Osteoblast (primary cell): ENCODE results near the gene ASMTL. TPM values are rescaled to one million over a fixed set of nuclear protein-coding genes. Genes with fewer than 3 reads are reported as not detected.

Experiments used
- DNase-seq: peaks from one replicate; pipeline ENCODE4 v3.0.0; 2011; ENCODE audit warnings: low spot score, mixed read lengths; ENCODE audit not compliant: insufficient read length; ENCODE audit errors: missing footprints
- H2AFZ ChIP-seq: 2 replicates; pipeline ENCODE4 v1.6.0; 2011; ENCODE audit warnings: mild to moderate bottlenecking, low read length
- H3K27ac ChIP-seq: 2 replicates; pipeline ENCODE4 v1.5.1; 2011; ENCODE audit warnings: mild to moderate bottlenecking, low read depth, low read length, moderate library complexity
- H3K27me3 ChIP-seq: 2 replicates; pipeline ENCODE4 v1.6.0; 2012; ENCODE audit warnings: mild to moderate bottlenecking, control low read depth, inconsistent platforms, low read length, moderate library complexity; ENCODE audit not compliant: insufficient read depth
- H3K36me3 ChIP-seq: 2 replicates; pipeline ENCODE4 v1.5.1; 2011; ENCODE audit warnings: mild to moderate bottlenecking, low read length, control low read depth, moderate library complexity; ENCODE audit not compliant: insufficient read depth
- H3K4me1 ChIP-seq: 2 replicates; pipeline ENCODE4 v1.5.1; 2011; ENCODE audit warnings: mild to moderate bottlenecking, low read length, control low read depth, moderate library complexity; ENCODE audit not compliant: insufficient read depth
- H3K4me2 ChIP-seq: 2 replicates; pipeline ENCODE4 v1.6.0; 2011; ENCODE audit warnings: mild to moderate bottlenecking, low read length; ENCODE audit not compliant: insufficient read depth
- H3K4me3 ChIP-seq: fragments of 200-600 bp; sonication (generic); 3 replicates; pipeline ENCODE4 v1.5.1; 2012; ENCODE audit warnings: mild to moderate bottlenecking, low read length, inconsistent platforms; ENCODE audit not compliant: insufficient read depth
- H3K79me2 ChIP-seq: 2 replicates; pipeline ENCODE4 v1.6.0; 2012; ENCODE audit warnings: mild to moderate bottlenecking, low read length, control low read depth, inconsistent platforms; ENCODE audit not compliant: insufficient read depth
- H3K9me3 ChIP-seq: 2 replicates; pipeline ENCODE4 v1.5.1; 2011; ENCODE audit warnings: low read depth, low read length, control low read depth
- H4K20me1 ChIP-seq: 2 replicates; pipeline ENCODE4 v1.6.0; 2012; ENCODE audit warnings: mild to moderate bottlenecking, low read length, control low read depth; ENCODE audit not compliant: insufficient read depth
- CTCF ChIP-seq: IDR thresholded peaks from 2 replicates; pipeline ENCODE4 v1.5.1; 2011; ENCODE audit warnings: mild to moderate bottlenecking, low read depth, low read length, moderate library complexity; ENCODE audit errors: extremely low read depth
- total RNA-seq: library from RNA; depleted of rRNA; stranded (reverse); fragments of >200 nt; gene quantifications from 2 replicates; pipeline ENCODE4 v1.2.3, GENCODE V29; 2012

ASMTL gene
- total RNA-seq, 1 donor: 24.6 TPM

DNA sequence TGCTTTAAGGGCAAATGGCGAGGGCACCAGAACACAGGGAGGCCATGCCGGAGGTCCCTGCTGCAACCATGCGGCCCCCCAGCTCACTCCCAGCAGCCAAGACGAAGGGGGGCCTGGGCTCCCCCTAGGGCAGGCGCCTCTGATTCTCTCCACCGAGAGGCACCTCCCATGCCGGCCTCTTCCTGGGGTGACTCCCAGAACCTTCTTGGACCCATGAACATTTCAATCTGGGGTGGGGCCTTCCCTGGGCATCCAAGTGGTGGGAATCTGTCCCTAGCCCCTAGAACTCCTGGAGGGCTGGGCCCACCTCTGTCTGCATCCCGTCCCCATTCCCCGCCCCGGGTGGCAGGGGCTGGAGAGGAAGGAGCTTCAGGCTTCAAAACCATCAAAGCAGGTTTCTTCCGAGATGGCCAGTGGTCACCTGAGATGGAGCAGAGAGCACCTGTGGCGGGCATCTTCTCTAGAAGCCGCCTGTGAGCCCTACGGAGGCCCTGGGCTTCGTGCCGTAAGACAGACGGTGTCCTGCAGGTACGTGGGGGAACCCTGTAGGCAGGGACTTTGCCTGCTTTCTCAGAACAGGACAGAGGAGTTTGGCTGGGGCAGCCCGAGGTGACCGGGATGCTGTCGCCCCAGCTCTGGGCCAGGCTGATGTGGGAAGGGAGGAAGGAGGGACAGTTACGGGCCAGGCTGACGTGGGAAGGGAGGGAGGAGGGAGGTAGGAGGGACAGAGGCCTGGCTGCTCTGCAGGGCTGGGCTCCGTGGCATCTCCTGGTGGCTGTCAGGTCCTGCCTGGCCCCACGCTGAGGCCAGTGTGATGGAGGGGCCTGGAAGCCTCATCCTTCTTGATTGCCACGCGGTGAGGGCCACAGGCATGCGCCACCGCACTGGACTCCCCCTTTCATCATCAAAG lies 54.0 kb downstream of the ASMTL start:
- Histone ChIP-seq H3K36me3 (peaks cover 15% of the 10 kb centered on the region), H3K4me2 (no peak overlapping the region), H3K27me3 (no peaks in the 10 kb centered on the region), H3K4me1 (peaks cover 18% of the 10 kb centered on the region), H3K9me3 (no peaks in the 10 kb centered on the region), H3K27ac (no peak overlapping the region), H4K20me1 (peaks cover 20% of the 10 kb centered on the region), H3K79me2 (peaks cover 13% of the 10 kb centered on the region), H2AFZ (no peak overlapping the region), H3K4me3 (no peak overlapping the region)
- peak; percentile 48 for DNase-seq
- no peak for TF ChIP-seq CTCF

DNA sequence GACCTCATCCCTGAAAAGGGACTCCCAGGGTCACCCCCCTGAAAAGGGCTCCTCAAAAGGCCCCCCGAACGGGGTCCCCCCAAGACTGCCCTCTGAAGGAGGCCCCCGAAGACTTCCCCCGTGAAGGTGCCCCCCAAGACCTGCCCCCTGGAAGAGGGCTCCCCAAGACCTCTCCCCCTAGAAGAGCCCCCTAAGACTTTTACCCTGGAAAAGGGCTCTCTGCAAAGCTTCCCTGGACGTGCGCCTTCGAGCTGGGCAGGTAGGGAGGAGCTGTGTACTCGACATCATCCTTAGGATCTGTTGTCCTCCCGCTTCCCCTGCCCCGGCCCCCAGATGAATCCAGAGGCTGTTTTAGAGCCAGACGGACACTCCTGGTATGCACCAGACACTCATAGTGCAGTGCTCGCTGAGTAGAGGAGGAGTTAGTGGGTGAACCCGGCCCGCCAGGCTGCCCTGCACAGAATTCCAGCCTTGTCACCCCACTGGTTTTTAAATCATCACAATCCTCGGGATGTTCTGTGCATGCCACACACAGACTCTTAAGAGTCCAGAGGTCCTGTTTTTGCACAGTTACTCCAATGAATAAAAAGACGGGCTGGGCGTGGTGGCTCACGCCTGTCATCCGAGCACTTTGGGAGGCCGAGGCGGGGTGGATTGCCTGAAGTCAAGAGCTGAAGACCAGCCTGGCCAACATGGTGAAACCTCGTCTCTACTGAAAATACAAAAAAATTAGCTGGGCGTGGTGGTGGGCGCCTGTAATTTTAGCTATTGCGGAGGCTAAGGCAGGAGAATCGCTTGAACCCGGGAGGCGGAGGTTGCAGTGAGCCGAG lies 55.1 kb downstream of the ASMTL start:
- DNase-seq: no peak
- no peak for TF ChIP-seq CTCF

DNA sequence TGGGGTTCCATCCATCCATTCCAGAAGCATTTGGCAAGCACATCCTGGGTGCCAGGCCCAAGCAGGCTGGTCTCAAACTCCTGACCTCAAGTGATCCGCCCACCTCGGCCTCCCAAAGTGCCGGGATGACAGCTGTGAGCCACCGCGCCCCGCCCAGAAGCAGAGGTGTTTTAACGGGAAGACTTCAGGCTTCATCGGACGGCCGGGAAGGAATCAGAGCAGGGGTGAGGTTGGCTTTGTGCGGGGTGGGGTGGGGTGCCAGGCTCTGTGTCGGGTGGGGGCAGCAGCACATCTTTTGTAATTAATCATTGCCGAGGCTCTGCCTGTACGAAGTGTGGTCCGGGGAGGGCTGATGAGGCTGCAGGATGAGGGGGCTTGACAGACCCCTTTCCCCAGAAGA lies 55.7 kb downstream of the ASMTL start:
- no peak for TF ChIP-seq CTCF
- no peak overlapping the region for H3K4me2 ChIP-seq
- H4K20me1 ChIP-seq: peaks cover 15% of the 10 kb centered on the region
- no peak overlapping the region for H3K27ac ChIP-seq
- peaks cover 6% of the 10 kb centered on the region for H3K36me3 ChIP-seq
- H3K79me2 ChIP-seq: peaks cover 16% of the 10 kb centered on the region
- no peak overlapping the region for H3K4me3 ChIP-seq
- H2AFZ ChIP-seq: no peak overlapping the region
- H3K27me3 ChIP-seq: no peaks in the 10 kb centered on the region
- H3K9me3 ChIP-seq: no peaks in the 10 kb centered on the region
- H3K4me1 ChIP-seq: peaks cover 25% of the 10 kb centered on the region
- DNase-seq: no peak

More for the DNA sequence above, 55.1 kb downstream of the ASMTL start:
- Histone ChIP-seq H3K36me3 (peaks cover 6% of the 10 kb centered on the region), H3K27ac (no peak overlapping the region), H3K27me3 (no peaks in the 10 kb centered on the region), H3K4me1 (peaks cover 25% of the 10 kb centered on the region), H4K20me1 (peaks cover 15% of the 10 kb centered on the region), H3K4me3 (no peak overlapping the region), H3K4me2 (no peak overlapping the region), H3K9me3 (no peaks in the 10 kb centered on the region), H2AFZ (no peak overlapping the region), H3K79me2 (peaks cover 16% of the 10 kb centered on the region)
